ENCODE results near the gene VAT1. TPM values are rescaled to one million over a fixed set of nuclear protein-coding genes. Genes with fewer than 3 reads are reported as not detected.

VAT1 gene
- total and polyA plus RNA-seq, 2 of the 13 experiments (the other 11 are each of a cell fraction or from before 2014, with no cell fraction given): 143 to 205 TPM

DNA sequence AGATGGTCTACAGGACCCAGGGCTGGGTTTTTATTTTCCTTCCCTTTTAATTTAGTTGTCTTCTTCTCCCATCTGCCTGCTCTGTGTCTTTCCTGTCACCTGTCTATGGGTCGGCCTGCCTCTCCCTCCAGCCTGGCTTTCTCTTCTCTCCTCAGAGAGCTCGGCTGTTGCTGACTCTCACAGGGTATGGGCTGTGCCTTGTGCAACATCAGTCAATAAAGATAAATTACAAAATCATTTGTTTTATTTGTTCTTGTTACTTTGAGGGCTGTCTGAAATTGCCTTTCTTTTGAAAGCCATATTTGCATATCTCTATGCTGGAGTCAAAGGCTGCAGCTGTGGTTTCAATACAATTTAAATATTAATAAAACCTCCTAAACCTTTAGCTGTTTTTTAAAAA lies 18.5 kb upstream of the VAT1 start (continued):
- TF ChIP-seq, protein P1, sequence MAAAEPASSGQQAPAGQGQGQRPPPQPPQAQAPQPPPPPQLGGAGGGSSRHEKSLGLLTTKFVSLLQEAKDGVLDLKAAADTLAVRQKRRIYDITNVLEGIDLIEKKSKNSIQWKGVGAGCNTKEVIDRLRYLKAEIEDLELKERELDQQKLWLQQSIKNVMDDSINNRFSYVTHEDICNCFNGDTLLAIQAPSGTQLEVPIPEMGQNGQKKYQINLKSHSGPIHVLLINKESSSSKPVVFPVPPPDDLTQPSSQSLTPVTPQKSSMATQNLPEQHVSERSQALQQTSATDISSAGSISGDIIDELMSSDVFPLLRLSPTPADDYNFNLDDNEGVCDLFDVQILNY (CRISPR knock-in tag; conservative IDR thresholded peaks at IDR 0.05): no peak
- no peak for TF ChIP-seq ZNF891 (CRISPR knock-in tag; IDR thresholded peaks at IDR 0.05)
- no peak for TF ChIP-seq KMT2B (CRISPR knock-in tag; IDR thresholded peaks at IDR 0.05)
- TF ChIP-seq ZMYM2 (CRISPR knock-in tag; IDR thresholded peaks at IDR 0.05): no peak
- TF ChIP-seq ZNF570 (CRISPR knock-in tag; IDR thresholded peaks at IDR 0.05; ENCODE audit: borderline replicate concordance): no peak
- no peak for TF ChIP-seq PRDM15 (CRISPR knock-in tag; IDR thresholded peaks at IDR 0.05)
- TF ChIP-seq KLF15 (CRISPR knock-in tag; IDR thresholded peaks at IDR 0.05; ENCODE audit: borderline replicate concordance): no peak

GRCh38 chr17:43039646-43040045 lies 17.5 kb upstream of the VAT1 start:
- Histone ChIP-seq H3K36me3 (replicated peaks in 1 of 2; ENCODE audit: control insufficient read depth in 1 of 2, insufficient read depth in 2 of 2, low read length in 2 of 2) (no peaks in the 10 kb centered on the region; a peak in 1 of 5 replicates), H3K27ac (ENCODE audit: extremely low read length, insufficient read depth, low read length) (no peak overlapping the region), H3K79me2 (ENCODE audit: insufficient read depth, low read length) (no peaks in the 10 kb centered on the region), H3K4me1 (ENCODE audit: insufficient read depth, low read length) (peaks cover 48% of the 10 kb centered on the region), H3K4me2 (ENCODE audit: low read depth, low read length) (no peak overlapping the region), H3K4me3 (replicated peaks in 1 of 3; ENCODE audit: insufficient read depth in 1 of 3, low read depth in 2 of 3, low read length in 3 of 3) (no peak overlapping the region), H3K9me3 (ENCODE audit: low read length) (no peaks in the 10 kb centered on the region), H3K9ac (ENCODE audit: insufficient read depth, low read depth, low read length) (no peak overlapping the region), H3K27me3 (ENCODE audit: control insufficient read depth in 1 of 2, insufficient read depth in 2 of 2, low read length in 2 of 2) (no peaks in the 10 kb centered on the region), H2AFZ (ENCODE audit: low read length) (no peak overlapping the region), H4K20me1 (ENCODE audit: insufficient read depth, low read length) (no peaks in the 10 kb centered on the region)
- 92% methylated on average over 2 of the region's 2 CpGs for WGBS (ENCODE audit: low lambda C conversion rate)
- ChIA-PET POLR2A (interaction anchor here (1.4 to 2.9 kb wide), 3 partner anchors 12 to 41 kb away, joined by 4 to 10 read pairs (median 9); partner anchors contain the start of gene RPL27), CTCF (ENCODE audit: low intra/inter-chr PET ratio, low total read pairs) (no interaction called here)
- no peak for FAIRE-seq
- in situ Hi-C loops (cut with HindIII; ENCODE audit: extremely low pct_ligation_motif_present, low pct_unique_long_range_greater_than_20kb): no loop called here
- BruUV-seq (replicated peaks): no TSS peak
- intact Hi-C loops (cut with micrococcal nuclease; ENCODE audit: unreplicated experiment): no loop called here
- DNase-seq (ENCODE audit: low spot score): no peak
- TF ChIP-seq HDAC6 (IDR thresholded peaks at IDR 0.05; ENCODE audit: low read depth, low read length): no peak
- TF ChIP-seq HNRNPK (IDR thresholded peaks at IDR 0.05; ENCODE audit: low read depth, low read length, poor library complexity, severe bottlenecking): no peak
- TF ChIP-seq TFE3 (CRISPR knock-in tag; IDR thresholded peaks at IDR 0.05): no peak
- TF ChIP-seq PHF21A (CRISPR knock-in tag; IDR thresholded peaks at IDR 0.05): no peak
- TF ChIP-seq, protein P2, sequence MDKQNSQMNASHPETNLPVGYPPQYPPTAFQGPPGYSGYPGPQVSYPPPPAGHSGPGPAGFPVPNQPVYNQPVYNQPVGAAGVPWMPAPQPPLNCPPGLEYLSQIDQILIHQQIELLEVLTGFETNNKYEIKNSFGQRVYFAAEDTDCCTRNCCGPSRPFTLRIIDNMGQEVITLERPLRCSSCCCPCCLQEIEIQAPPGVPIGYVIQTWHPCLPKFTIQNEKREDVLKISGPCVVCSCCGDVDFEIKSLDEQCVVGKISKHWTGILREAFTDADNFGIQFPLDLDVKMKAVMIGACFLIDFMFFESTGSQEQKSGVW (CRISPR knock-in tag; IDR thresholded peaks at IDR 0.05; ENCODE audit: borderline replicate concordance): no peak
- no peak for TF ChIP-seq CC2D1A (CRISPR knock-in tag; IDR thresholded peaks at IDR 0.05)
- TF ChIP-seq ZNF333 (CRISPR knock-in tag; IDR thresholded peaks at IDR 0.05; ENCODE audit: borderline replicate concordance): no peak
- no peak for ATAC-seq
